ENCODE results near the gene TBC1D23. TPM values are rescaled to one million over a fixed set of nuclear protein-coding genes. Genes with fewer than 3 reads are reported as not detected.
A peak's percentile ranks its signal among the peaks of the same experiment; 100 is the strongest.

The TBC1D23 gene
- total and polyA plus RNA-seq, 2 experiments from 2014 or later, result 22.4 to 34.4 TPM

DNA sequence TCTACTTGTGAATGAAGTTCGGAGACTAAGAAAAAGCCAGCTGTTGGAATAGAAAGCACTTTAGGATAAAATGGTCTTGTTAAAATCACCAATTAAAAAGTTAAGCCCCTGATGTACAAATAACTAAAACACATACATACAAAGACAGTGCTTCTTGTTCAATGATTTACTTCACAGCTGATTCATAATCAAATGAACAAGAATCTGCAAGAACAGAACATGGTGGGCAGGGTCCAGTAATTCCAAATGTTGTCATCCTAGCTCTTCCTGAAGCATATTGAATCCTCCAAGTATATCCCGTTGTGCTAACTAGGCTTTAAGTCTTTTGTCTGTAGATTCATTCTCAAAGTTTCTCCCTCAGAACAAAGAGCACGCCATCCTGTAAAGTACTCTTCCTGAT, 98.2 kb downstream of the TBC1D23 start:
- no peaks in the 10 kb centered on the region for H3F3A ChIP-seq (replicated peaks; ENCODE audit: low read depth)
- Mint-ChIP-seq H3K27me3 (ENCODE audit: insufficient read depth, low read depth, poor library complexity) (peaks cover 3% of the 10 kb centered on the region), H3K4me1 (no peaks in the 10 kb centered on the region), H3K4me3 (no peak overlapping the region), H3K9me3 (peaks cover 3% of the 10 kb centered on the region; the same call in 2 of the 3 replicates), H3K36me3 (ENCODE audit: low read depth) (peaks cover 28% of the 10 kb centered on the region; the same call in 2 of the 3 replicates), H3K27ac (peak overlapping the region; percentile 39; the same call in 1 of the 2 replicates)
- H3K4me1 ChIP-seq (ENCODE audit: insufficient read depth), result no peaks in the 10 kb centered on the region
- no peaks in the 10 kb centered on the region for H3K9me2 ChIP-seq (ENCODE audit: insufficient read depth)
- peaks cover 12% of the 10 kb centered on the region; the same call in 1 of the 2 replicates for H3K36me3 ChIP-seq (ENCODE audit: insufficient read depth)
- H3K4me3 ChIP-seq, result no peak overlapping the region
- 0 out of 2 replicates have a peak overlapping the region, but pooled peaks have one; percentile 2 for H3K27ac ChIP-seq (ENCODE audit: low read depth)
- H3K4me2 ChIP-seq, result no peak overlapping the region
- H3K27me3 ChIP-seq (ENCODE audit: insufficient read depth), result no peaks in the 10 kb centered on the region
- ATAC-seq (no peak), DNase-seq (ENCODE audit: low spot score) (no peak)
- H4K20me1 ChIP-seq (replicated peaks; ENCODE audit: insufficient read depth), result no peaks in the 10 kb centered on the region
- no peaks in the 10 kb centered on the region for H3K79me2 ChIP-seq (replicated peaks; ENCODE audit: insufficient read depth)
- TF ChIP-seq, protein P1, sequence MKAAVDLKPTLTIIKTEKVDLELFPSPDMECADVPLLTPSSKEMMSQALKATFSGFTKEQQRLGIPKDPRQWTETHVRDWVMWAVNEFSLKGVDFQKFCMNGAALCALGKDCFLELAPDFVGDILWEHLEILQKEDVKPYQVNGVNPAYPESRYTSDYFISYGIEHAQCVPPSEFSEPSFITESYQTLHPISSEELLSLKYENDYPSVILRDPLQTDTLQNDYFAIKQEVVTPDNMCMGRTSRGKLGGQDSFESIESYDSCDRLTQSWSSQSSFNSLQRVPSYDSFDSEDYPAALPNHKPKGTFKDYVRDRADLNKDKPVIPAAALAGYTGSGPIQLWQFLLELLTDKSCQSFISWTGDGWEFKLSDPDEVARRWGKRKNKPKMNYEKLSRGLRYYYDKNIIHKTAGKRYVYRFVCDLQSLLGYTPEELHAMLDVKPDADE (IDR thresholded peaks at IDR 0.05), result no peak
- TF ChIP-seq, protein P2, sequence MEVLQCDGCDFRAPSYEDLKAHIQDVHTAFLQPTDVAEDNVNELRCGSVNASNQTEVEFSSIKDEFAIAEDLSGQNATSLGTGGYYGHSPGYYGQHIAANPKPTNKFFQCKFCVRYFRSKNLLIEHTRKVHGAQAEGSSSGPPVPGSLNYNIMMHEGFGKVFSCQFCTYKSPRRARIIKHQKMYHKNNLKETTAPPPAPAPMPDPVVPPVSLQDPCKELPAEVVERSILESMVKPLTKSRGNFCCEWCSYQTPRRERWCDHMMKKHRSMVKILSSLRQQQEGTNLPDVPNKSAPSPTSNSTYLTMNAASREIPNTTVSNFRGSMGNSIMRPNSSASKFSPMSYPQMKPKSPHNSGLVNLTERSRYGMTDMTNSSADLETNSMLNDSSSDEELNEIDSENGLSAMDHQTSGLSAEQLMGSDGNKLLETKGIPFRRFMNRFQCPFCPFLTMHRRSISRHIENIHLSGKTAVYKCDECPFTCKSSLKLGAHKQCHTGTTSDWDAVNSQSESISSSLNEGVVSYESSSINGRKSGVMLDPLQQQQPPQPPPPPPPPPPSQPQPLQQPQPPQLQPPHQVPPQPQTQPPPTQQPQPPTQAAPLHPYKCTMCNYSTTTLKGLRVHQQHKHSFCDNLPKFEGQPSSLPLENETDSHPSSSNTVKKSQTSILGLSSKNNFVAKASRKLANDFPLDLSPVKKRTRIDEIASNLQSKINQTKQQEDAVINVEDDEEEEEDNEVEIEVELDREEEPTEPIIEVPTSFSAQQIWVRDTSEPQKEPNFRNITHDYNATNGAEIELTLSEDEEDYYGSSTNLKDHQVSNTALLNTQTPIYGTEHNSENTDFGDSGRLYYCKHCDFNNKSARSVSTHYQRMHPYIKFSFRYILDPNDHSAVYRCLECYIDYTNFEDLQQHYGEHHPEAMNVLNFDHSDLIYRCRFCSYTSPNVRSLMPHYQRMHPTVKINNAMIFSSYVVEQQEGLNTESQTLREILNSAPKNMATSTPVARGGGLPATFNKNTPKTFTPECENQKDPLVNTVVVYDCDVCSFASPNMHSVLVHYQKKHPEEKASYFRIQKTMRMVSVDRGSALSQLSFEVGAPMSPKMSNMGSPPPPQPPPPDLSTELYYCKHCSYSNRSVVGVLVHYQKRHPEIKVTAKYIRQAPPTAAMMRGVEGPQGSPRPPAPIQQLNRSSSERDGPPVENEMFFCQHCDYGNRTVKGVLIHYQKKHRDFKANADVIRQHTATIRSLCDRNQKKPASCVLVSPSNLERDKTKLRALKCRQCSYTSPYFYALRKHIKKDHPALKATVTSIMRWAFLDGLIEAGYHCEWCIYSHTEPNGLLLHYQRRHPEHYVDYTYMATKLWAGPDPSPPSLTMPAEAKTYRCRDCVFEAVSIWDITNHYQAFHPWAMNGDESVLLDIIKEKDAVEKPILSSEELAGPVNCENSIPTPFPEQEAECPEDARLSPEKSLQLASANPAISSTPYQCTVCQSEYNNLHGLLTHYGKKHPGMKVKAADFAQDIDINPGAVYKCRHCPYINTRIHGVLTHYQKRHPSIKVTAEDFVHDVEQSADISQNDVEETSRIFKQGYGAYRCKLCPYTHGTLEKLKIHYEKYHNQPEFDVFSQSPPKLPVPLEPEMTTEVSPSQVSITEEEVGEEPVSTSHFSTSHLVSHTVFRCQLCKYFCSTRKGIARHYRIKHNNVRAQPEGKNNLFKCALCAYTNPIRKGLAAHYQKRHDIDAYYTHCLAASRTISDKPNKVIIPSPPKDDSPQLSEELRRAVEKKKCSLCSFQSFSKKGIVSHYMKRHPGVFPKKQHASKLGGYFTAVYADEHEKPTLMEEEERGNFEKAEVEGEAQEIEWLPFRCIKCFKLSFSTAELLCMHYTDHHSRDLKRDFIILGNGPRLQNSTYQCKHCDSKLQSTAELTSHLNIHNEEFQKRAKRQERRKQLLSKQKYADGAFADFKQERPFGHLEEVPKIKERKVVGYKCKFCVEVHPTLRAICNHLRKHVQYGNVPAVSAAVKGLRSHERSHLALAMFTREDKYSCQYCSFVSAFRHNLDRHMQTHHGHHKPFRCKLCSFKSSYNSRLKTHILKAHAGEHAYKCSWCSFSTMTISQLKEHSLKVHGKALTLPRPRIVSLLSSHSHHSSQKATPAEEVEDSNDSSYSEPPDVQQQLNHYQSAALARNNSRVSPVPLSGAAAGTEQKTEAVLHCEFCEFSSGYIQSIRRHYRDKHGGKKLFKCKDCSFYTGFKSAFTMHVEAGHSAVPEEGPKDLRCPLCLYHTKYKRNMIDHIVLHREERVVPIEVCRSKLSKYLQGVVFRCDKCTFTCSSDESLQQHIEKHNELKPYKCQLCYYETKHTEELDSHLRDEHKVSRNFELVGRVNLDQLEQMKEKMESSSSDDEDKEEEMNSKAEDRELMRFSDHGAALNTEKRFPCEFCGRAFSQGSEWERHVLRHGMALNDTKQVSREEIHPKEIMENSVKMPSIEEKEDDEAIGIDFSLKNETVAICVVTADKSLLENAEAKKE (CRISPR knock-in tag; IDR thresholded peaks at IDR 0.05), result no peak
- TF ChIP-seq POLR2AphosphoS5 (IDR thresholded peaks at IDR 0.05; ENCODE audit: low read depth) (no peak), NANOG (IDR thresholded peaks at IDR 0.05; ENCODE audit: borderline replicate concordance) (no peak), EZH2phosphoT487 (IDR thresholded peaks at IDR 0.05; ENCODE audit: unreplicated experiment) (no peak), ZNF331 (CRISPR knock-in tag; IDR thresholded peaks at IDR 0.05; ENCODE audit: low read depth) (no peak), JUNB (IDR thresholded peaks at IDR 0.05; ENCODE audit: unreplicated experiment) (no peak), EZH2 (IDR thresholded peaks at IDR 0.05; ENCODE audit: low read depth, unreplicated experiment) (no peak), STAT1 (IDR thresholded peaks at IDR 0.05; ENCODE audit: unreplicated experiment) (no peak), CREB1 (CRISPR knock-in tag; IDR thresholded peaks at IDR 0.05; ENCODE audit: low read depth) (no peak), ZNF114 (CRISPR knock-in tag; IDR thresholded peaks at IDR 0.05) (no peak)
- TF ChIP-seq, protein P3, sequence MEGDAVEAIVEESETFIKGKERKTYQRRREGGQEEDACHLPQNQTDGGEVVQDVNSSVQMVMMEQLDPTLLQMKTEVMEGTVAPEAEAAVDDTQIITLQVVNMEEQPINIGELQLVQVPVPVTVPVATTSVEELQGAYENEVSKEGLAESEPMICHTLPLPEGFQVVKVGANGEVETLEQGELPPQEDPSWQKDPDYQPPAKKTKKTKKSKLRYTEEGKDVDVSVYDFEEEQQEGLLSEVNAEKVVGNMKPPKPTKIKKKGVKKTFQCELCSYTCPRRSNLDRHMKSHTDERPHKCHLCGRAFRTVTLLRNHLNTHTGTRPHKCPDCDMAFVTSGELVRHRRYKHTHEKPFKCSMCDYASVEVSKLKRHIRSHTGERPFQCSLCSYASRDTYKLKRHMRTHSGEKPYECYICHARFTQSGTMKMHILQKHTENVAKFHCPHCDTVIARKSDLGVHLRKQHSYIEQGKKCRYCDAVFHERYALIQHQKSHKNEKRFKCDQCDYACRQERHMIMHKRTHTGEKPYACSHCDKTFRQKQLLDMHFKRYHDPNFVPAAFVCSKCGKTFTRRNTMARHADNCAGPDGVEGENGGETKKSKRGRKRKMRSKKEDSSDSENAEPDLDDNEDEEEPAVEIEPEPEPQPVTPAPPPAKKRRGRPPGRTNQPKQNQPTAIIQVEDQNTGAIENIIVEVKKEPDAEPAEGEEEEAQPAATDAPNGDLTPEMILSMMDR (conservative IDR thresholded peaks at IDR 0.05; ENCODE audit: low read depth in 2 of 2), result no peak
- TF ChIP-seq, protein P4, sequence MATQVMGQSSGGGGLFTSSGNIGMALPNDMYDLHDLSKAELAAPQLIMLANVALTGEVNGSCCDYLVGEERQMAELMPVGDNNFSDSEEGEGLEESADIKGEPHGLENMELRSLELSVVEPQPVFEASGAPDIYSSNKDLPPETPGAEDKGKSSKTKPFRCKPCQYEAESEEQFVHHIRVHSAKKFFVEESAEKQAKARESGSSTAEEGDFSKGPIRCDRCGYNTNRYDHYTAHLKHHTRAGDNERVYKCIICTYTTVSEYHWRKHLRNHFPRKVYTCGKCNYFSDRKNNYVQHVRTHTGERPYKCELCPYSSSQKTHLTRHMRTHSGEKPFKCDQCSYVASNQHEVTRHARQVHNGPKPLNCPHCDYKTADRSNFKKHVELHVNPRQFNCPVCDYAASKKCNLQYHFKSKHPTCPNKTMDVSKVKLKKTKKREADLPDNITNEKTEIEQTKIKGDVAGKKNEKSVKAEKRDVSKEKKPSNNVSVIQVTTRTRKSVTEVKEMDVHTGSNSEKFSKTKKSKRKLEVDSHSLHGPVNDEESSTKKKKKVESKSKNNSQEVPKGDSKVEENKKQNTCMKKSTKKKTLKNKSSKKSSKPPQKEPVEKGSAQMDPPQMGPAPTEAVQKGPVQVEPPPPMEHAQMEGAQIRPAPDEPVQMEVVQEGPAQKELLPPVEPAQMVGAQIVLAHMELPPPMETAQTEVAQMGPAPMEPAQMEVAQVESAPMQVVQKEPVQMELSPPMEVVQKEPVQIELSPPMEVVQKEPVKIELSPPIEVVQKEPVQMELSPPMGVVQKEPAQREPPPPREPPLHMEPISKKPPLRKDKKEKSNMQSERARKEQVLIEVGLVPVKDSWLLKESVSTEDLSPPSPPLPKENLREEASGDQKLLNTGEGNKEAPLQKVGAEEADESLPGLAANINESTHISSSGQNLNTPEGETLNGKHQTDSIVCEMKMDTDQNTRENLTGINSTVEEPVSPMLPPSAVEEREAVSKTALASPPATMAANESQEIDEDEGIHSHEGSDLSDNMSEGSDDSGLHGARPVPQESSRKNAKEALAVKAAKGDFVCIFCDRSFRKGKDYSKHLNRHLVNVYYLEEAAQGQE (IDR thresholded peaks at IDR 0.05; ENCODE audit: unreplicated experiment), result no peak
- no peak overlapping the region for H2AFZ ChIP-seq

Data from GM23338 (cell line).